Measurements from ENCODE around the gene KIF5C.

- TF ChIP-seq CTCF (IDR thresholded peaks at IDR 0.05; ENCODE audit: low read length) (no peak), EZH2 (IDR thresholded peaks at IDR 0.05; ENCODE audit: borderline replicate concordance, low read length) (no peak)
Measured at GRCh38 chr2:148922776-148923475, 47.9 kb downstream of the KIF5C start.

Measured in OCI-LY1 (cell line).